Measurements from ENCODE around the gene ADCY5. TPM values are rescaled to one million over a fixed set of nuclear protein-coding genes. Genes with fewer than 3 reads are reported as not detected.

The ADCY5 gene
- total RNA-seq, 2 experiments from 2014 or later: 0.10 TPM; not detected in 1

Other genes with a start within 250 kb of the ADCY5 start
- gene SEC22A, start 247.1 kb downstream of the ADCY5 start, total RNA-seq: 10 to 100 TPM; 14.3 to 18.7 TPM
- 10 to 100 TPM; 25.9 TPM for gene HACD2, start 136.0 kb upstream of the ADCY5 start, total RNA-seq

All from activated naive CD4-positive, alpha-beta T cell treated with anti-CD3 and anti-CD28 coated beads for 36 hours (primary cell).